Ramos (cell line): ENCODE data around the gene LAX1.

ENCODE experiments used
- in situ Hi-C: fragments of 300-500 bp; cut with MboI; formaldehyde crosslinking; loops from one replicate; pipeline ENCODE4 v1.14.3; 2022; ENCODE audit warnings: low sequenced_read_pairs; ENCODE audit not compliant: unreplicated experiment

LAX1 gene

GRCh38 chr1:203799157-203799556 lies 34.2 kb downstream of the LAX1 start:
- in situ Hi-C loops, result no loop called here

- in situ Hi-C loops, result no loop called here
These were observed 35.0 kb downstream of the LAX1 start for GRCh38 chr1:203799971-203800370.

- in situ Hi-C loops, result no loop called here
These were observed 40.7 kb downstream of the LAX1 start for GRCh38 chr1:203805689-203806088.

GRCh38 chr1:203807196-203807595 lies 42.2 kb downstream of the LAX1 start:
- in situ Hi-C loops, result no loop called here

GRCh38 chr1:203813581-203814341 lies 48.8 kb downstream of the LAX1 start:
- in situ Hi-C loops, result no loop called here

- in situ Hi-C loops, result no loop called here
These were observed 53.4 kb downstream of the LAX1 start for GRCh38 chr1:203818399-203818798.

- in situ Hi-C loops, result no loop called here
These were observed 58.3 kb downstream of the LAX1 start for GRCh38 chr1:203823306-203823705.
